Dedifferentiated amniotic fluid mesenchymal stem cell (primary cell): Measurements from ENCODE around the gene FKRP.
A peak's percentile ranks its signal among the peaks of the same experiment; 100 is the strongest.

Source experiments
- DNase-seq: peaks from one replicate; pipeline ENCODE4 v3.0.0-alpha.2; 2016; ENCODE audit errors: extremely low spot score

FKRP gene

DNA sequence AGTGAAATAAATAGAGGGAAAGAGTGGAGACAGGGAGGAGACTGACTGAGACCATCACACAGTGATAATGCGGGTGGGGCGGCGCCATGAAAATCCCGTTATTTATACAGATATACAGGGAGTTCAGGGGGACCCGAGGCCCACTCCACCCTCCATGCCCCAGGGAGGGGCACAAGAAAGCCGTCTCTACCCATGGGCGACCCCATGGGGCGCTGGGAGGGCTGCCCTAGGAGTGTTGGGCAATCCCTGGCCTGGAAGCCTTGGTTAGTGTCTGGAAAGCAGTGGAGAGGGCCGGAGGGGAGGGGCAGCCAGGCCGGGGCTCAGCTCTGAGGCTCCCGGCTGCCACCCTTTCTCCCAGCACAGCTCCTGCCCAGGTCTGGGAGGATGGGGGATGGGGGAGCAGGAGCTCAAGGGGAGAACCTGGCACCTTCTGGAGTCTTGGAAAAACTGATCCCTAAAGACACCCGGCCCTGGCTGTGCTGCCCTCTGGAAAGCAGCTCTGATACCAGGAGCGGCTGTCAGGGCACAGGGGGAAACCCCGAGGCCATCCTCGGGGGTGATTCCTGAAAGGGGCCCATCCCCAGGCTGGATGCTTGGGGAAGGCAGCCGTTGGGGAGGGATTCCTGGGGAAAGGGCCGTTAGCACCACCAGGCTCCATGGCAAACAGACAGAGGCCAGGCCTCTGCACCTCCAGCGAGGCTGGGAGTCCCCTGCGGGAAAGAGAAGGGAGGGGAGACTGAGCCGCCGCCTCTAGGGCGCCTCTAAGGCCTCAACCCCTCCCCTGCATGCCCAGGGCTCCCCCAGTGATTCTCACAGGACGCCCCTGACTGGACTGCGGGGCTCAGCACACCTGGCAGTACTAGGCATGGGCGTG, 26.0 kb upstream of the FKRP start:
- no peak for DNase-seq

GRCh38 chr19:46720503-46721239, 25.2 kb upstream of the FKRP start:
- DNase-seq: no peak

DNA sequence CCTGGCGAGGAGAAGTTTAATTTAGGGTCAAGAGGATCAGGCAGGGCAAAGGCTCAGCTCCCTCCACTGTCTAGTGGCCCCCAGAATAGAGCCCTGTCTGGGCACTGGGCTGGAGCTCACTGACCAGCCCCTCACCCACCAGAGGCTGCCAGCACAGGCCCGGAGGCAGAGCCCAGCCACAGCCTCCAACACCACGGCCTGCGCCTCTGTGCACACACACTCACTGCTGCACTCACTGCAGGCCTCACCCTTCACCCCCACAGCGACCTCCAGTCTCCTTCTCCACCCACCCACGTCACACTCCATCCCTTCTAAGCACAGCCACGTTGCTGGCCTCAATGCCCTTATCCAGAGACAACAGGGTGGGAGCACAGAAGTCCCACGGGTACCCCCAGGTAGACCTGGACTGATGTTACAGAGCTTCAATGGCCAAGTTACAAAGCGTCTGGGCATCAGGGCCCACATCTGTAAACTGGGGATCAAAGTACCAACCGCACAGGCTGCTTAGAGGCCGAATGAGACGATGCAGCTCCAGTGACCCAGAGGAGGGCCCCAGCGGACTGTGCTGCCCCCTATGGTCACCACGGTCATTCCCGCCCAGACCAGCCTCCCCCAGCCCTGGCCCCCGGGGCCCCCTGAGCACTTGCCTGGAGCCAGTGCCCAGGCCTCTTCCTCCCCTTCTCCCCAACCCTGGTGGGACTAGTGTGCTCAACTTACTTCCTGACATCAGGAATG, 24.4 kb upstream of the FKRP start:
- no peak for DNase-seq

DNA sequence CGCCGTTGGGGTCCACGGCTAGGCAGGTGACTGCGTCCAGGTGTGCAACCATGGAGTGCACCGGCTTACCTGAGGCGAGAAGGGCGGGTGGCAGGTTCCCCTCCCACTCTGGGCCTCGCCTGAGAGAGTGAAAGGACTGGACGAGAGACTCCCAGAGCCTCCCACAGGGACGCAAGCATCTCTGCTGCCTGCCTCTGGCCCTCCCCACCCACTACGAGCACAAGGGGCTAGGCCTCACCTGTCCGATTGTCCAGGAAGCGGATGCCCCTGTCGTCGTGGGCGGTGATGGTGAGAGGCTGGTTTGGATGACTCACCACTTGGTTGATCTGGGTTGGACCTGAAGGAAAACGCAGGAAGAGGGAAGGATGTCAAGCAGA, 23.9 kb upstream of the FKRP start:
- no peak for DNase-seq

DNA sequence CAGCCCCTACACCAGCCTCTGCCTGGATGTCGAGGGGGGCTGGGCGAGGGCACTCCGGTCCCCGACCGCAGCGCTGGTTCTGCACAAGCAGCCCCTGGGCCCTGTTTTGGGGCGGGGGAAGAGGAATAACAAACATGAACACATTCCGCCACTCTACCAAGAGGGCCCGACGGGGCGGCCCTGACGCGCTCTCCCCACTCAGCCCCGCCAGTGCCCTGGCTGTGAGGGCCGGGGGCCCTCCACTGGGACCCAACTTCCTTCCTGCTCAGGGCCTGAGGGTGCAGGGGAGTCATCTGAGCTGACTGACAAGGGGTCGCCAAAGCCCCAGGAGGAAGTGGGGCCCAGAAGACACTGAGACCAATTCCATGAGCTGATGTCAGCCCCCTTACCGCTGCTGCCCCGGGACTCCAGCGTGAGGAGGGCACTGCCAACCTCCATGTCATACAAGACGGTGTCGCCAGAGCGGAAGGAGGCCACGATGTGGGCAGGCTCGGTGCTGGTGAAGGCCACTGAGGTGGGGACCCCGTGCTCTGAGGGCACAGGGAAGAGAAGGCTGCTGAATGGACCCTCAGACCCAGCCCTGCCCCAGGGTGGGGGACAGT, 23.3 kb upstream of the FKRP start:
- DNase-seq: no peak

DNA sequence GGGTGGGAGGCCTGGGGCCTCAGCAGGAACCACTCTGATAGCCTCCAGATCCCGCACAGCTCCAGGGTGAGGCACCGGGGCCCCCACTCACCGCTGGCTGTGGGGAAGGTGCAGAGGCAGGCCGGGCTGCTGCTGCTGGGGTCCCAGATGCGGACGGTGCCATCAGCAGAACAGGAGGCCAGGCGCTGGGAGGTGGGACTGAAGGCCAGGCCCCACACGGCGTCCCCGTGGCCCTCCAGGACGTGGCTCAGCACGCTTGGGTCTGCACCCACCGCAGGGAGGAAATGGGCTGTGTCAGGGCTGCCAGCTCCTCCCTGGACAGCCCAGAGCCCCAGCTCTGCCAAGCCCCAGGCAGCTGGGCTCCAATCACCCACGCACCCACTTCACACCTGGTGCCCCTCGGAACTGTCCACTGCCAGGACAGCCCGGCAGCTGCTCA, 22.8 kb upstream of the FKRP start:
- no peak for DNase-seq

GRCh38 chr19:46723471-46723870, 22.4 kb upstream of the FKRP start:
- DNase-seq: no peak

DNA sequence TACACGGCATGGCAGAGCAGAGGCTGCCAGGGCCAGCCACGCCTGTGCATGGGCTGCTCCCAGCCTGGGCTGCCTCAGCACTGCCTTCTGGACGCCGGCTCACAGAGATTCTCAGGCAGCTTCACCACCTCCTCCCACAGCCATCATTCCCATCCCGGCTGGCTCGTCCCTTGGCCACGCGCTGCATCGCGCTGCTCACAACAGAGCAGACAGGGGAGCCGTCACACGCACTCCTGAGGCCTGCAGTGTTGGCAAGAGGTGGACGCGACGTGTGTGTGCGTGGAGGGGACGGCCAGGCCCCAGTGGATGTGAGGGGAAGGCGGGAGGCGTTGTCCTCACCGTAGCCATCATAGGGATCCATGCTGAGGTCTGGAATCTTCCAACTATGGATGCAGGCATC, 21.4 kb upstream of the FKRP start:
- DNase-seq: no peak

DNA sequence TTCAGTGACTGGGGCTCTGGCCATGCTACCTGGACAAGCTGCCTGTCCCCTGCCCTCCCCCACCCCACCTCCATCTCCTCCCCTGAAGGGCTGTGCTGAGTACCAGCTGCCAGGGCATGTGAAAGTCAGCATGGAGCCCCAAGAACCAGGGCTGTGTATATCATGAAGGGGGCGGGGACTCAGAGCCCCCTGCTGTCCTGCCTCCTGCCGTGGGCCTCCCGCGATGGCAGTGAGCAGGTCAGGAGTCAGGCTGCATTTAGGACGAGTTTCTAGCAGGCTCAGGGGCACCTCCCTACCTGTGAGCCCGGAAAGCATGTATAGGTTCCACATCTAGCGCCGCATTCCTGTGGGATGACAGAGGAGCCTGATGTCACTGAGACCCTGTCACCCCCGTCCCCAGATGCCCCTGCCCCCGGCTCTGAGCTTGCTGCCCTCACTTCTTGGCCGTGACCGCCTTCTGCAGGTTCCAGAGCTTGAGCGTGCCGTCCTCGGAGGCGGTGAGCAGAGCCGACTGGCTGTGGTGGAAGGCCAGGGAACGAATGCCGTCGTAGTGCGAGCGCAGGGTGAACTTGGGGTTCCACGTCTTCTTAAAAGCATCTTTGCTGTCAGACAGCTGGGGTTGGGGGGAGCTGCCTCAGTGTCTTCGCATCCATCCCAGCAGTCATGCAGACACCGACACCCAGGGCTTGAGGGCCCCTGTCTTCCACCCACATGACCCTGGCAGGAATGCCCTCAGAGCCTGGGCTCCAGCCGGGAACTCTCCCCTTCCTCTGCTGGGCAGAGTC, 20.6 kb upstream of the FKRP start:
- no peak for DNase-seq

DNA sequence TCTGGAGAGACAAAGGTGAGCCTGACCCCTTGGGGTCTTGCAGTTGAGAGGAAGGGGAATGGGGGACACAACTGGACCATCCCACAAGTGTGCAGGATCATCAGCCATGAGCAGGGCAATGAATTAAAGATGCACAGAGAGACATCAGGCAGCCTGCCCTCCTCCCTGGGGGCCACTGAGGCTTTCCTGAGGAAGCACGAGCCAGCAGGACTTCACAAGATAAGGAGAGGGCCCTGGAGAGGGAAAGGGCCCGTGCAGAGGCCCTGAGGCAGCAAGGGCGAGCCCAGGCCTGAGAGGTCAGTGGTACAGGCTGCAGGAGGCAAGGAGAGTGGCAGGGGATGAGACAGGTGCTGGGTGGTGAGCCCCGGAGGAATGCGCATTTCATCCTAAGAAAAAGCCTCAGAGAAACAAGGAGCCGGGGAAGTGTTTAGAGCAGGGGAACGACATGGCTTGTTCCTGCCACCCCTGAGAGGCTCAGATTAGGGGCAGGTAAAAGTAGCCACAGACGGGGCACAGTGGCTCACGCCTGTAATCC, 19.9 kb upstream of the FKRP start:
- DNase-seq: no peak

GRCh38 chr19:46726551-46726950, 19.3 kb upstream of the FKRP start:
- no peak for DNase-seq

GRCh38 chr19:46726971-46727501, 18.8 kb upstream of the FKRP start:
- no peak for DNase-seq

GRCh38 chr19:46727757-46728156, 18.1 kb upstream of the FKRP start:
- DNase-seq: no peak

GRCh38 chr19:46728208-46728607, 17.6 kb upstream of the FKRP start:
- no peak for DNase-seq

DNA sequence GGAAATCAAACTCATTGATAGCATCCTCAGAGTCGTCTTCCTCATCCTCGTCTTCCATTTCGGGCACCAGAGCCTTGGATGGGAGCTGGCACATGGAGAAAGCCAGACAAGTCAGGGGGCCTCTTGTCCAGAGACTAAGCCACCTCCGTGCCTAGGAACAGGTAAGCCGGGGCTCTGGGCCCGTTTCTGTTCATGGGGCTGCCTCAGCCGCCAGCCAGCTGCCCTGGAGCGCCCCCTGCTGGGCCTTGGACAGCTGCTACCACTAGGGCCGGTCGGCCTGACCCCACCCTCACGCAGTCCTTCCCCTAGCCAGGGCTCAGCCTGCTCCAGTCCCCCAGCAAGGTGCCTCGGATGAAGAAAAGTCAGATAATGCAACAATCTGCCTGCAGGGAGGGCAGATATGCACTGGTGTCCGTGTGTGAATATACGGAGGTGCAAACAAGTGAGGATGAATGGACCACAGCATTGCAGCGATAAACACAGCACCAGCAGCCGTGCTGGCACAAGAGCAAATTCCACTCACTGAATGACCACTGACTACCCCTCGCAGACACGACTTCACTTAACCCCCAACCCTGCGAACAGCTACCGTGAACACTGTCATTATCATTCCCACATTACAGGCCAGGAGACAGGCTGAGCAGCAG, 17.0 kb upstream of the FKRP start:
- DNase-seq: no peak

GRCh38 chr19:46729696-46730095, 16.2 kb upstream of the FKRP start:
- DNase-seq: no peak

DNA sequence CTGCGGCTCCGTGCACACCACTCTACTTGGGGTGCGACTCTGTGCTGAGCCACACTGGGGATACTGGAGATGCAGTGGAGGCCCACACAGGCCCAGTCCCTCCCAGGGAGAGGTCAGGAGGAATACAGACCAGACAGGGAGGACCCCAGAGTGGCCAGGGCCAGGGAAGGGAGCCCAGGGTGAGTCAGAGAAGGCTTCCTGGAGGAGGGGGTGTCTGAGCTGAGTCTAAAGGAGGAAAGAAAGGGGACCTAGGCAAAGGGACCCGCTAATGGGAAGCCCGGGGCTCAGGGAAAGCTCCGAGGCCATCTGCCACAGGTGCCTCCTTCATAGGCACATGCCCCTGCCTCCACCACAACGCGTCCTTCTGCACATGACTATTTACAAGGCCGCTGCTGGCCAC, 15.7 kb upstream of the FKRP start:
- DNase-seq: no peak

- no peak for DNase-seq
Measured at GRCh38 chr19:46730595-46730994, 15.3 kb upstream of the FKRP start.

GRCh38 chr19:46731007-46731501, 14.8 kb upstream of the FKRP start:
- peak; percentile 58 for DNase-seq

DNA sequence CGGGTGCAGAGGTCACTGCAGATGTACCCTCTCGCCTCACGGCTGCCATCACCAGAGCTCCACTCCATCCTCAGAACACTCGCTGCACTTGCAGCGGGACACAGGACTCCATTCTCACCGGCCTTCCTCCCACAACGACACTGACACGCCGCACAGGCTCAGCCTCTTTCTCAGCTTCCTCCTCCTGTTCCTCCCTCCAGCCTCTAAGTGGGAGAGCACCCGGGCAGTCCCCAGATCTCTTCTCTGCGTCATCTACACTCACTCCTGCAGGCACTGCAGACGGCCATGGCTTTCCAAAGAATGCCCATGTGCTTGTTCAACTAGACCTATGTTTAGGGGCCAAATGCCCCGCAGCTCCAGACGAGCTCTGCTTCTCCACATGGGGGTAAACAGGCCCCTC, 14.3 kb upstream of the FKRP start:
- no peak for DNase-seq
